ENCODE measurements around the gene FUZ. TPM values are rescaled to one million over a fixed set of nuclear protein-coding genes. Genes with fewer than 3 reads are reported as not detected.
"Not testable (repeated sequence)": the region's sequence is repeated elsewhere in the genome, so short reads cannot be mapped to it uniquely, and the experiment has no call there.

Gene FUZ
- total and polyA plus RNA-seq, 7 donors = 7.4 to 32.9 (median 21.0) TPM

DNA sequence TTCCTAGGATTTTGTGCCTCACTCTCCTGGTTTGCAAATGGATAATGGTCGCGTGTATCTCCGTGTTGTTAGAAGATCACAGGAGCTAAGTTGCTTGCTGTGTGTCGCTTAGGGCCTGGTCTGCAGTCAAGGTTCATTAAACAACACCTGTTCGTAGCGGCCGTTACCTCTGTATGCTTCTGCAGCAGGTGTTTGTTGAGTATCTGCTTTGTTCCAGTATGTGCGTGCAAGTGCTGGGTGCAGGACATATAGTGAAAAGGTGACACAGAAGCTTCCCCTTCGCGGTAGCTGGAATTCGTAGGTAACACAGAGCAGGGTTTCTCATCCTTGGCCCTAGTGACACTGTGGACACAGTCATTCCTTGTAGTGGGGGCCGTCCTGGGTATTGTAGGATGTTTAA is 10.4 kb upstream of the FUZ start:
- TF ChIP-seq POLR2A (IDR thresholded peaks at IDR 0.05) (no peak), POLR2AphosphoS5 (IDR thresholded peaks at IDR 0.05) (no peak), EP300 (IDR thresholded peaks at IDR 0.05) (no peak)
- TF ChIP-seq, protein P1, sequence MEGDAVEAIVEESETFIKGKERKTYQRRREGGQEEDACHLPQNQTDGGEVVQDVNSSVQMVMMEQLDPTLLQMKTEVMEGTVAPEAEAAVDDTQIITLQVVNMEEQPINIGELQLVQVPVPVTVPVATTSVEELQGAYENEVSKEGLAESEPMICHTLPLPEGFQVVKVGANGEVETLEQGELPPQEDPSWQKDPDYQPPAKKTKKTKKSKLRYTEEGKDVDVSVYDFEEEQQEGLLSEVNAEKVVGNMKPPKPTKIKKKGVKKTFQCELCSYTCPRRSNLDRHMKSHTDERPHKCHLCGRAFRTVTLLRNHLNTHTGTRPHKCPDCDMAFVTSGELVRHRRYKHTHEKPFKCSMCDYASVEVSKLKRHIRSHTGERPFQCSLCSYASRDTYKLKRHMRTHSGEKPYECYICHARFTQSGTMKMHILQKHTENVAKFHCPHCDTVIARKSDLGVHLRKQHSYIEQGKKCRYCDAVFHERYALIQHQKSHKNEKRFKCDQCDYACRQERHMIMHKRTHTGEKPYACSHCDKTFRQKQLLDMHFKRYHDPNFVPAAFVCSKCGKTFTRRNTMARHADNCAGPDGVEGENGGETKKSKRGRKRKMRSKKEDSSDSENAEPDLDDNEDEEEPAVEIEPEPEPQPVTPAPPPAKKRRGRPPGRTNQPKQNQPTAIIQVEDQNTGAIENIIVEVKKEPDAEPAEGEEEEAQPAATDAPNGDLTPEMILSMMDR (IDR thresholded peaks at IDR 0.05) = no peak
- peaks cover 0 to 46% (median 8%) of the 10 kb centered on the region in 4 donors for H3K36me3 ChIP-seq

DNA sequence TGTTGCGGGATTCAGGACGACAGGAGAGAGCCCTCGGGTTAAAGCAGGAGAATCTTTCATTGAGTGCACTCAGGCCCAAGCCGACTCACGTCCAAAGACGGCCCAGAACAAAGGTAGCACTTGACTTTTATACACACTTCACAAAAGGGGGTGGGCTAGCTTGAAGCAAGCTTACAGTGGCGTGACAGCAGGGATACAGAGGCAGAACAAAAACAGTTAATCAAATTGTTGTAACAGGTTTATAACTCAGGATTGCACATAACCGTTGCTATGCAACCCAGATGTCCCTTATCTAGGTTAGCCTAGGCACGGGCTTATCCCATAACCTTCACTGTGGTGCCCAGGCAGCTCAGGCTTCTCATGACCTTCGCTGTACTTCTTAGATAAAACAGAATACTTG is 7.0 kb upstream of the FUZ start:
- intact Hi-C loops (cut with DNase I) = no loop called here
- no peak for DNase-seq
- no peak for TF ChIP-seq POLR2A (IDR thresholded peaks at IDR 0.05)
- no peak for TF ChIP-seq EP300 (IDR thresholded peaks at IDR 0.05)
- TF ChIP-seq, protein P1 (IDR thresholded peaks at IDR 0.05) = no peak
- no peak for TF ChIP-seq POLR2AphosphoS5 (IDR thresholded peaks at IDR 0.05)
- Histone ChIP-seq H3K36me3 (peaks cover 0 to 30% (median 7%) of the 10 kb centered on the region in 4 donors), H3K4me1 (peaks cover 0 to 30% (median 28%) of the 10 kb centered on the region in 4 donors), H3K4me3 (no peak overlapping the region), H3K27me3 (no peaks in the 10 kb centered on the region), H3K27ac (no peak overlapping the region), H3K9me3 (no peaks in the 10 kb centered on the region)
- WGBS, 2 donors = 41 to 77% methylated on average over 10 of the region's 10 CpGs

More for the DNA sequence above, 10.4 kb upstream of the FUZ start:
- Histone ChIP-seq H3K27ac (no peak overlapping the region), H3K4me1 (peaks cover 0 to 25% (median 20%) of the 10 kb centered on the region in 4 donors), H3K4me3 (no peak overlapping the region), H3K9me3 (no peaks in the 10 kb centered on the region), H3K27me3 (no peaks in the 10 kb centered on the region)
- WGBS, 2 donors = 87 to 93% methylated on average over 12 of the region's 12 CpGs
- intact Hi-C loops (cut with DNase I) = no loop called here
- DNase-seq = no peak

DNA sequence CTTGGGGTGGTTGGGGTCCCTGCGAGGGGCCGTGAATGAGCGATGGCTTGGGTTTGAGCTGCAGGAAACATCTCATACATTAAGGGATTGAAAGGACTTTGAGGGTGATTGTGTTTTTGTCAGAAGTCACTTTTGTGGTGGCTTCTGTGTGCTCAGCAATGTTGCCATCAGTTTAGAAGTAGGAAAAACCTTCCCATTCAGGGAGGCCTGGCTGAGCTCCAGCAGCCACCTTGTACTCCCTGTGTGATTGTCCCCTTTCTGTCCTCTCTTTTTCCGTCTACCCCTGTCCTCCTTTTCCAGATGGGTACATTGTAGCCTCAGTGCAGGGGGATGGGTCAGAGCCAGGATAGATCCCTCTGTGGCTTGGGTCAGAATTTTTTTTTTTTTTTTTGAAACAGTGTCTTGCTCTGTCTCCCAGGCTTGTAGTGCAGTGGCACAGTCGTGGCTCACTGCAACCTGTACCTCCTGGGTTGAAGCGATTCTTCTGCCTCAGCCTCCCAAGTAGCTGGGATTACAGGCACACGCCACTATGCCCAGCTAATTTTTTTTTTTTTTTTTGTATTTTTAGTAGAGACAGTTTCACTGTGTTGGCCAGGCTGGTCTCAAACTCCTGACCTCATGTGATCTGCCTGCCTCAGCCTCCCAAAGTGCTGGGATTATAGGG is 6.5 kb upstream of the FUZ start:
- intact Hi-C loops (cut with DNase I) = loop anchor here (2.0 to 5.0 kb wide), 2 partner anchors 31 to 1187 kb away; partner anchors contain the start of gene PTOV1

DNA sequence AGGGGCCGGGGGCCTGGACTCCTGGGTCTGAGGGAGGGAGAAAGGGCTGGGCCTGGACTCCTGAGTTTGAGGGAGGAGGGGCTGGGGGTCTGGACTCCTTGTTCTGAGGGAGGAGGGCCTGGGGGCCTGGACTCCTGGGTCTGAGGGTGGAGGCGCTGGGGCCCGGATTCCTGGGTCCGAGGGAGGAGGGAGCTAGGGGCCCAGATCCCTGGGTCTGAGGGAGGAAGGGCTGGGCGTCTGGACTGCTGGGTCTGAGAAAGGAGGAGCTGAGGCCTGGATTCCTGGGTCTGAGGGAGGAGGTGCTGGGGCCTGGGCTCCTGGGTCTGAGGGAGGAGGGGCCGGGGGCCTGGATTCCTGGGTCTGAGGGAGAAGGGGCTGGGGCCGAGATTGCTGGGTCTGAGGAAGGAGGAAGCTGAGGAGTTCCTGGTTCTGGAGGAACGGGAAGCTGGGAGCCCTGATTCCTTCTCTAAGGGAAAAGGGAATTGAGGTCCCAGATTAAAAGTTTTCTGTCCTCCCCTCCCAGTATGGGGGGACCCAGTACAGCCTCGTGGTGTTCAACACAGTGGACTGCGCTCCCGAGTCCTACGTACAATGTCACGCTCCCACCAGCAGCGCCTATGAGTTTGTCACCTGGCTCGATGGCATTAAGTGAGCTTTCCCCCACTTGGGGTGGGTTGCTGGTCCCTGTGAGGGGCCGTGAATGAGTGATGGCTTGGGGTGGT is 5.7 kb upstream of the FUZ start:
- Histone ChIP-seq H3K27ac (peak overlapping the region; percentile 96 to 98 (median 96)), H3K9me3 (no peaks in the 10 kb centered on the region), H3K4me3 (peak overlapping the region; percentile 77 to 94 (median 82)), H3K36me3 (peaks cover 0 to 25% (median 7%) of the 10 kb centered on the region in 4 donors), H3K4me1 (peaks cover 0 to 32% (median 30%) of the 10 kb centered on the region in 4 donors), H3K27me3 (no peaks in the 10 kb centered on the region)
- DNase-seq = no peak
- WGBS, 2 donors = 26 to 39% methylated on average over 16 of the region's 16 CpGs
- no peak for TF ChIP-seq POLR2A (IDR thresholded peaks at IDR 0.05)
- no peak for TF ChIP-seq POLR2AphosphoS5 (IDR thresholded peaks at IDR 0.05)
- TF ChIP-seq EP300 (IDR thresholded peaks at IDR 0.05) = no peak
- TF ChIP-seq, protein P1 (IDR thresholded peaks at IDR 0.05) = no peak
- intact Hi-C loops (cut with DNase I) = loop anchor here (2.0 to 5.0 kb wide), 2 partner anchors 32 to 1187 kb away; partner anchors contain the start of gene PTOV1

More for the DNA sequence above, 6.5 kb upstream of the FUZ start:
- not testable (repeated sequence) for H3K9me3 ChIP-seq, H3K27me3 ChIP-seq, DNase-seq
- Histone ChIP-seq H3K27ac (peak overlapping the region in 1 of 4 donors; percentile 97), H3K36me3 (peaks cover 0 to 30% (median 7%) of the 10 kb centered on the region in 4 donors), H3K4me1 (peaks cover 0 to 30% (median 28%) of the 10 kb centered on the region in 4 donors), H3K4me3 (peak overlapping the region in 3 of 4 donors; percentile 77 to 94 (median 80))
- 81 to 86% methylated on average over 7 of the region's 7 CpGs for WGBS, 2 donors

All from sigmoid colon (tissue), 7 donors.